ENCODE results near the gene NTM. TPM values are rescaled to one million over a fixed set of nuclear protein-coding genes. Genes with fewer than 3 reads are reported as not detected.
A peak's percentile ranks its signal among the peaks of the same experiment; 100 is the strongest.

NTM gene
- total and polyA plus RNA-seq, 12 donors = 0.43 to 3.0 (median 1.3) TPM

DNA sequence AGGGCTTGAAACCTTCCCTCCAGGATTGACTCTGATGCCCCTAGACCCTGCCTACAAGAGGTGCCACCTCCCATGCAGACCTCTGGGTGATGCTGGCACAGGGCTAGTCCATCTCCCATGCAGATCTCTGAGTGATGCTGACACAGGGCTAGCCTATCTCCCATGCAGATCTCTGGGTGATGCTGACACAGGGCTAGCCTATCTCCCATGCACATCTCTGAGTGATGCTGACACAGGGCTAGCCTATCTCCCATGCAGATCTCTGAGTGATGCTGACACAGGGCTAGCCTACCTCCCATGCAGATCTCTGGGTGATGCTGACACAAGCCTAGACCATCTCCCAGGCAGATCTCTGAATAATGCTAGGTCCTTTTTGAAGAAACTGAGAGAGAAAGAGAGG, 321.7 kb downstream of the NTM start:
- Histone ChIP-seq H3K27me3 (peaks cover 0 to 64% (median 34%) of the 10 kb centered on the region in 7 donors), H3K4me1 (peaks cover 0 to 15% (median 8%) of the 10 kb centered on the region in 9 donors), H3K4me3 (no peak overlapping the region), H3K27ac (no peak overlapping the region), H3K9me3 (no peaks in the 10 kb centered on the region), H3K36me3 (no peaks in the 10 kb centered on the region)
- DNase-seq (no peak), ATAC-seq (no peak)
- TF ChIP-seq, protein P1, sequence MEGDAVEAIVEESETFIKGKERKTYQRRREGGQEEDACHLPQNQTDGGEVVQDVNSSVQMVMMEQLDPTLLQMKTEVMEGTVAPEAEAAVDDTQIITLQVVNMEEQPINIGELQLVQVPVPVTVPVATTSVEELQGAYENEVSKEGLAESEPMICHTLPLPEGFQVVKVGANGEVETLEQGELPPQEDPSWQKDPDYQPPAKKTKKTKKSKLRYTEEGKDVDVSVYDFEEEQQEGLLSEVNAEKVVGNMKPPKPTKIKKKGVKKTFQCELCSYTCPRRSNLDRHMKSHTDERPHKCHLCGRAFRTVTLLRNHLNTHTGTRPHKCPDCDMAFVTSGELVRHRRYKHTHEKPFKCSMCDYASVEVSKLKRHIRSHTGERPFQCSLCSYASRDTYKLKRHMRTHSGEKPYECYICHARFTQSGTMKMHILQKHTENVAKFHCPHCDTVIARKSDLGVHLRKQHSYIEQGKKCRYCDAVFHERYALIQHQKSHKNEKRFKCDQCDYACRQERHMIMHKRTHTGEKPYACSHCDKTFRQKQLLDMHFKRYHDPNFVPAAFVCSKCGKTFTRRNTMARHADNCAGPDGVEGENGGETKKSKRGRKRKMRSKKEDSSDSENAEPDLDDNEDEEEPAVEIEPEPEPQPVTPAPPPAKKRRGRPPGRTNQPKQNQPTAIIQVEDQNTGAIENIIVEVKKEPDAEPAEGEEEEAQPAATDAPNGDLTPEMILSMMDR (IDR thresholded peaks at IDR 0.05) = no peak
- intact Hi-C loops (cut with DNase I) = no loop called here

DNA sequence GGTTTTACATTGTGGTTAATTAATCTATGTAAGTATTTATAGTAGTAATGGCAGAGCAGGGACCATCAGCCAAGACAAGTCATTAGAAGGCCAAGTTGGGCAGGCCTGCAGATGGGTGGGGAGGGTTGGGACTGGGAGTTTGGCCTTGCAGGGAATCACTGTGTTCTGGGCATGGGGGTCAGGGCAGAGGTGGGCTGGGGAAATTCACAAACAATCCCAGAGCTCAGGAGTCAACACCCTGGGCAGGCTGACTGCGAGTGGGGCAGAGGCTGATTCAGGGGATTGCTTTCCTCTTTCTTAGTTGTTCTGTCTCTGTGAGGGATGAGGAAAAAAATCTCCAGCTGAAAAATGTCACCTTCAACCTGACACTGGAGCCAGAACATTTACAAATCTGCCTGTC, 322.5 kb downstream of the NTM start:
- H3K9me3 ChIP-seq = no peaks in the 10 kb centered on the region
- no peak overlapping the region for H3K27ac ChIP-seq
- peaks cover 0 to 15% (median 6%) of the 10 kb centered on the region in 9 donors for H3K4me1 ChIP-seq
- WGBS, 2 donors = 76 to 82% methylated on average over 1 of the region's 1 CpG
- no peak overlapping the region for H3K4me3 ChIP-seq
- intact Hi-C loops (cut with DNase I) = no loop called here
- ATAC-seq (no peak), DNase-seq (no peak)
- peaks cover 0 to 65% (median 34%) of the 10 kb centered on the region in 7 donors for H3K27me3 ChIP-seq
- TF ChIP-seq, protein P1 (IDR thresholded peaks at IDR 0.05) = no peak
- H3K36me3 ChIP-seq = no peaks in the 10 kb centered on the region

DNA sequence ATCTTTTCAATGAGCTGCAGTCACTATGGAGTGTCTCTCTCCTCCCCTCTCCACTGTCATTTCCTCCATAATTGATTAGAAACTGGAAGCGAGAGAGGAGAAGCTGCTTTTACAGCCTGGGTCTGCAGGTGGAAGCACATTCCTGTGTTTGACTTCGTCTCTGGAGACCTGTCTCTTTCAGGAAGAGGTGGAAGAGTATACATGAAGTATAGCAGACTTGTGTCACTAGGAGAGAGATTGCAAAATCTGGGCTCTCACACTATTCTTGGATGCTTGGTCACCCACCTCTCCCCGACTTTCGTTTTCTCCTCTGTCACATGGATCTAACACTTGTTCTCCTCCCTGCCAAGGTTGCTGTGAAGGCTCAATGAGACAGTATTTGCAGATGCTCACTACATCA, 323.3 kb downstream of the NTM start:
- ATAC-seq (no peak), DNase-seq (no peak)
- TF ChIP-seq, protein P1 (IDR thresholded peaks at IDR 0.05) = no peak
- intact Hi-C loops (cut with DNase I) = no loop called here
- Histone ChIP-seq H3K36me3 (no peaks in the 10 kb centered on the region), H3K9me3 (no peaks in the 10 kb centered on the region), H3K27me3 (peaks cover 0 to 66% (median 35%) of the 10 kb centered on the region in 7 donors), H3K4me1 (peaks cover 0 to 9% (median 3%) of the 10 kb centered on the region in 9 donors), H3K4me3 (no peak overlapping the region), H3K27ac (no peak overlapping the region)
- WGBS, 2 donors = 72 to 78% methylated on average over 4 of the region's 4 CpGs

DNA sequence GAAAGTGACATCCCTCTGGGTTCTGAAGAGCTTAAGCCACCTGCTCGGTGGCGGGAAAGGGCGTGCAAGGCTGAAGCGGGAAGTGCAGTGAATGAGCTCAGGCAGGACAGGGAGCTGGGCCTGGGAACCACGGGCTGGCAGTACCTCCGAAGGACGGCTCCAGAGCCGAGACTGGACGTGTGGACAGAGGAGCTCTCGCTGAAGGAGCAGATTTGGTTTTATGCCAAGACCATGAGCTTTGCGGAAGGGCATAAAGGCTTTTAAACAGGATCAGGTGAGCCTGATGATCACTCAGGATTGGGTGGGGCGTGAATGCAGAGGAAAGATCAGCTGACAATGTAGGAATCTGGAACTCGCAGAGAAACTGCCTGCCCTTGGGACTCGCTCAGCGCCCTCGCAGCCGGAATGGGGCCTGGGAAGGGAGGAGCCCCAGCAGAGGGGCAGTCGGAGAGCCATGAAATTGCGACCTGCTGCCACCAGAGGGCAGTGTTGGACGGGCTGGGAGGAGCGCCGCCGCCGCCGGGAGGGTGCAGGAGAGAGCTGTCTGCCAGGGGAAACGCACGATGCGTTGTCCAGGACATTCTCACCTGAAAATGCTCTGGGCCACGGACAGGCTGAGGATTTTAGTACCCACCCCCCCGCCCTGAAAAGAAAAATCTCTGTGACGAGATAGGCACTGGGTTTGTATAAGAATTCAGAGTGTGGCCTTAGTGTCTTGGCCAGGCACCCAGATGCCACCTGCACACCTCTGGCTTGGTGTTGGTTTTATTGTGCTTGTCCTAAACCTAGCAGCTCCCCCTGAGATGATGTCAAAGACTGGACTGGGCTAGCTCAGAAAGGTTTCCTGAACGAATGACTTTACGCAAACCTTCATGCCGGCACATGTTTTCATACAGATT, 324.4 kb downstream of the NTM start:
- H3K4me1 ChIP-seq = peaks cover 0 to 9% (median 3%) of the 10 kb centered on the region in 9 donors
- peaks cover 0 to 55% (median 31%) of the 10 kb centered on the region in 7 donors for H3K27me3 ChIP-seq
- no peak overlapping the region for H3K27ac ChIP-seq
- 18 to 21% methylated on average over 34 of the region's 34 CpGs for WGBS, 2 donors
- intact Hi-C loops (cut with DNase I) = no loop called here
- no peaks in the 10 kb centered on the region for H3K36me3 ChIP-seq
- TF ChIP-seq, protein P1 (IDR thresholded peaks at IDR 0.05) = peak; percentile 72 to 98 (median 92)
- DNase-seq (peak; percentile 83 to 85), ATAC-seq (peak; percentile 88 to 96 (median 92))
- peak overlapping the region in 5 of 10 donors; percentile 1 to 31 (median 18) for H3K4me3 ChIP-seq
- H3K9me3 ChIP-seq = no peaks in the 10 kb centered on the region
